ENCODE results near the gene SLC30A2.

SLC30A2 gene

DNA sequence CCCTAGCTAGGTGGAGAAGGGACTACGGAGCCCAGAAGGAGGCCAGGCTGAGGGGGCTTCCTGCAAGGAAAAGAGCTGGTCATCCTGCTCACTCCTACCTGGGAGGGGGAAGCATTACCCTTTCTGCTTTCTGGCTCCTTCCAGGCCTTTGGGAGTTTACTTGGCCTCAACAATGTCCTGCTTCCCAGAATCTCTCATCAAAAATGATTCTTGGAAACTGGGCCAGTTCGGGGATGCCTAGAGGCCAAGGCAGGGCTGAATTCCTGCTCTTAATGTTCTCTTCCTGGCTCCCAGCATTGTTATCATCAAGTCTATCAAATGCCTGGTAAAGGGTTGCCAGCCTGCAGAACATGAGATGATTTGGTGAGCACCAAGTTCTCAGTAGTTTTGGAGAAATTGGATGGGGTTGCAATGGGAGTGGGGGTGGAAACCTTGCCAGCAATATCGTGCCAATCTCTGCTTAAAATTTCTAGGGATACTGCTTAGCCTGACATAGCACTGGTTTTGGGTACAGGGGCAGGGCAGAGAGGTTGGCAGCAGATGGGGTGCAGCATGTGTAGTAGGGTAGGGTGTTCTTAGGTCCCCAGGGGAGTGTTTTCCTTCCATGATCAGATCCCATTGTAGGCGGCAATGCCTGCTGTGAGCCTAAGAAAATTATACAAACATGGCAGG is 40.3 kb downstream of the SLC30A2 start:
- DNase-seq (ENCODE audit: extremely low read depth, low read depth) = no peak
- no peak for TF ChIP-seq CTCF (IDR thresholded peaks at IDR 0.05; ENCODE audit: low read depth, low read length)

DNA sequence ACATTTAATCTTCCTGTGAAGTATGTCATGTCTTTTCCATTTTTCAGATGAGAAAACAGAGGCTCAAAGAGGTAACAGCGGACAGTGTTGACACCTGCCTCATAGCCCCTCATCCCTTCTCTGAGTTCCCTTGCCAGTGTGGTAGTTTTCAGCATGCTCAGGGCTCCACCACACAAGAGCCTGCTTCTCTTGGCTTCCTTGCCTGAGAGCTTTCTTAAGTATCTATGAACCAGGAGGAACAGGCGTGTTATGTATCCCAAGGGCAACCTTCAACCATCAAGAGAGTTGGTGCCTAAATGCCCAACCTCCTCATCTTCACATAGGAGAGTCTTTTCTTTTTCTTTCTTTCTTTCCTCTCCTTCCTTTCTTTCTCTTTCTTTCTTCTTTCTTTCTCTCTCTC is 42.2 kb downstream of the SLC30A2 start:
- no peak for TF ChIP-seq CTCF (IDR thresholded peaks at IDR 0.05; ENCODE audit: low read depth, low read length)
- no peak for DNase-seq (ENCODE audit: extremely low read depth, low read depth)

GRCh38 chr1:26003262-26003661 is 42.7 kb downstream of the SLC30A2 start:
- TF ChIP-seq CTCF (IDR thresholded peaks at IDR 0.05; ENCODE audit: low read depth, low read length) = no peak

GRCh38 chr1:25999041-25999800 is 46.7 kb downstream of the SLC30A2 start:
- TF ChIP-seq CTCF (IDR thresholded peaks at IDR 0.05; ENCODE audit: low read depth, low read length) = no peak
- no peak for DNase-seq (ENCODE audit: extremely low read depth, low read depth)

More at GRCh38 chr1:26003262-26003661, 42.7 kb downstream of the SLC30A2 start:
- DNase-seq (ENCODE audit: extremely low read depth, low read depth) = no peak

DNA sequence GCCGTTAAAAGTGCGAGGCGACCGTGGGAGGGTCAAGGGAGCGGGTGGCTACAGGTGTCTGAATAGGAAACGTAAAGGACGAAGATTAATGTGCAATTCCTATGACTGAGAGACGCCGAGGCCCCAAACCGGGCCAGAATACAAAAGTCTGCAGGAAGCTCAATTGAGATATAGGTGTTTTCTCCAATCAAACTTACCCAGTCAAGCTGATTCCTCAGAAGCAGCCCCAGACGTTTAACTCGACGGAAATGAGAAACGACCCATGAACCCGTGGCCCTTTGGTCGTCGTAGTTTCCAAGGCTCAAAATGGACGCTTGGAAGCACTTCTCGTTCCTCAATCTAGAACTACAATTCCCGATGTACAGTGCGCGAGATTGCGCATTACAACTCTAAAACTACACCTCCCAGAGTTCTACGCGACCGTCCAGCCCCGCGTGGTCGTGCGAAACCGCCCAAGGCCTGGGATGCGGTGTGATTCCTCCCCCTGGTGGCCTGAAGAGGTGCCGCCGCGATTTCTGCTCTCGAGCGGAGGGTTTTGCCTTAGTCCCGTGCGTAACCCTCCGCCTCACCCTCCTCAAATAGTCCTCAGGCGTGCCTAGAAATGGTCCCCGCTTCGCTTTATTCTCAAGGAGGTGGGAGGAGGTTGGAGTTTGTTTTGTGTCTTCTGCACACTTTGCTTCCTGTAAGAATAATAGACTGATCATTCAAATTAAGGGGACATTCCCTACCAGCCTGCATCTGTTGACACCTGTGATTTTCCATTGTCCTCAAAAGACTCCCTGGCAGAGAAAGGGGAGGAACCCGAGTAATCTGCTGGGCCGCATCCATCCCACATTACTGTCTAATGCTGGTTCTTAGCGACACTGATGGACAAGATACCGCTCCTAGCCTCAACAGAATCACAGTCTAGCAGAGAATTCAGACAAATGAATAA is 47.8 kb downstream of the SLC30A2 start, which contains the start of gene PAFAH2:
Gene PAFAH2, minus strand, starts transcription at position 236 of the 934 bp plus-strand sequence. CDS start 7,247 bp downstream, outside the sequence.
- peak; percentile 99 for DNase-seq (ENCODE audit: extremely low read depth, low read depth)
- no peak; the same call in none of the 2 replicates for TF ChIP-seq CTCF (IDR thresholded peaks at IDR 0.05; ENCODE audit: low read depth, low read length)

DNA sequence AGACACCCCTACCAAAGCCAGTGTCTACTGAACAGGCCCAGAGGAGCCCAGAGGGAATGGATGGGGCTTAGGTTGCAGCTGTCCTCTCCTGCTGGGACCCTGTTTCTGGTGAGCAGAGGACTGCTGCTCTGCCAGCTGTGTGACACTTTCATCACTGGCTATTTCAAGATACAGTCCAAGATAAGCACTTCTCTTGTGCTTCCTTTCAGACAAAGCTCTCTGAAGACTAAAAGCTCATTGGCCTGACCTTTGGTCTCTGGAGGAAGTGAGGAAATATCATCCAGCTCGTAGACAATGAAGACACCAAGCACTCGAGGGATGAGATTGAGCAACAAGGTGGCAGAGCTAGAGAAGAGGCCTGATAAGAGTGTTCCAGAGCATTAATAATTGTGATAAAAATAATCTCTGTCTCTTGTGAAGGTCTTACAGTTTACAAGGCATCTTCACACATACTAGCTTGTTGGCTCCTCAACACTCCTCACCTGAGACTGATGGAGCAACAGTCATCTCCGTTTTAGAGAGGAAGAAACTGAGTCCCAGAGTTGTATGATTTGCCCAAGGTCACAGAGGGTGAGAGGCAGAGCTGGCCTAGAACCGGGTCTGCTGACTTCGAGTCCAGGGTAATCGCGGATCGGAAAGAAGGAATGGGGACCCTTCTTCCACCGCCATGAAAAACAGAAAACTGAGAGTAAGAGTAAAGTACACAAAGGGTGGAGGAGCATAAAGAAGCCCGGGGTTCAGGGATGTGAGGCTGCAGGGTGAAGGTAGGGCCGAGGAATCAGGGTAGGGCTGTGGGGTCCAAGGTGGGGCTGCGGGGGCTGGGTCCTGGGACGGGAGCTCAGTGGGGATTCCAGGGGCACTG is 48.7 kb downstream of the SLC30A2 start:
- DNase-seq (ENCODE audit: extremely low read depth, low read depth) = no peak
- TF ChIP-seq CTCF (IDR thresholded peaks at IDR 0.05; ENCODE audit: low read depth, low read length) = no peak
